ENCODE measurements around the gene KATNAL1.

The KATNAL1 gene

GRCh38 chr13:30307194-30307970 is at the start of gene KATNAL1:
KATNAL1 (minus strand) TSS chr13:30307551; CDS start chr13:30283777, 23,774 bp downstream.
- DNase-seq = peak; percentile 9 to 96 (median 86)

DNA sequence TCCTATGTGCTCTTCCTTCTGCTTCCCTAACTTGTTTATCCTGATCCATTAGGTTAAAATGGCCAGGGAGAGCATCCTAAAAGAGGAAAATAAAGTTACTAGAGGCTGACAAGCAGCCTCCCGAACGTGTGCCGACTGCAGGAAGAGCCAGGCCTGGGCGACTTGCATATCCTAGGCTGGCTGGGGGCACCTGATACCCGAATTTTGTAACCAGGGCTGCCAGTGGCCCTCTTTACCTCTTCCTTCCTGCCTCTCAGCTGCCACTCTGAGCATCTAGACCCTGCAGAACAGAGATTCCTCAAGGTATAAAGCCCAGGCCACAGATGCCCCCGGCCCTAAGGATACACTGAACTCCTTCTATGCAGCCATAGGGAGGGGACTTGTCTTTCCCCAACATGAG is 48.5 kb upstream of the KATNAL1 start:
- DNase-seq = no peak

- DNase-seq = no peak
Observed at GRCh38 chr13:30355384-30355699, 48.0 kb upstream of the KATNAL1 start.

- peak in 1 of 58 donors; percentile 12 for DNase-seq
Observed at GRCh38 chr13:30354493-30355383, 47.4 kb upstream of the KATNAL1 start.

DNA sequence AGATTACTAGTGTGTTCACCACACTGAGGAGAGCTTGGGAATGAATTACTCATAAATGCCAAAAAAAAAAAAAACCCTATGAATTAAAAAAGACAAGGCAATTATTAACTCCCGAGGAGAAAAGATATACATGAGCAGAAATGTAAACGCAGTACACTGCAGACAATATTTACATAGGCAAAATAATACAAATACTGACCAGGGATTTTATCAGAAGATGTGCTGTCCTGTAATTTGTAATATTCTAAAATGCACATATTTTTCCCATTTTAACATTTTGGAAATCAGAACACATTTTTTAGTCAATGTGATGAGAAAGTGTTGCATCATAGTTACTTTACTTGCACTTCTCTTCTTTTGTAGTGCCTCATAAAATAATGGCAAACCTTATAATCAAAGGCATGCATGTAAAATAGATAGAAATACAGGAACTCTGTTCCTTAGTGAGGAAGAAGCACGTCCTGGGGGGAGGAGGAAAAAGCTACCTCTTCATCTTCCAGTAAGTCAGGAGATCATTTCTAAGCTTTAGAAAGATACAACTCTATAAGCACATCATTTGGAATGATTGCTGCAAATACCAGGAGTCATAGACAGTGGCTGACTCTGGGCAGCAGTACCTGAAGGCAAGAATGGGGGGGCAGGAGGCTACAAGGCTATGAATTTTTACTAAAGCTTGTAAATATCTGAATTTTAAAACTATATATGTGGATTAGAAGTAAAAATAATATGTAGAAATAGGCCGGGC is 46.3 kb upstream of the KATNAL1 start:
- no peak for DNase-seq

DNA sequence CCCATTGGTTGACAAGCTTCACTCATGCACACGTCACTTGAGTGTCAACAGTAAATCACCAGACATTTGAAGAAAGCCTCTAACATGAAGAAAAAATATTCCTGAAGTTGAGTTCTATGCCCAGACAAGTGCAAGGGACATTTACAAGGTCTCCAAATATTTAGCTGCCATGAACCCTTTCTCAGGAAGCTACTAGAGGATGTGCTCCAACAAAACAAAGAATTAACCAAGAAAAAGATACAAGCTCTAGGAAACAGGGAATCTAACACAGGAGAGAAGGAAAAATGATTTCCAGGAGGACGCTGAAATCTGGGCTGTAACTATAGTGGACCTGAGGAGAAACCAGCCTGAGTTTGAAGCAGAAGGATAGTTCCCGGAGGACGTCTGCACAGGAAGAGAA is 45.7 kb upstream of the KATNAL1 start:
- DNase-seq = no peak

GRCh38 chr13:30352121-30352520 is 44.8 kb upstream of the KATNAL1 start:
- no peak for DNase-seq

- no peak for DNase-seq
Observed at GRCh38 chr13:30346789-30347167, 39.4 kb upstream of the KATNAL1 start.

DNA sequence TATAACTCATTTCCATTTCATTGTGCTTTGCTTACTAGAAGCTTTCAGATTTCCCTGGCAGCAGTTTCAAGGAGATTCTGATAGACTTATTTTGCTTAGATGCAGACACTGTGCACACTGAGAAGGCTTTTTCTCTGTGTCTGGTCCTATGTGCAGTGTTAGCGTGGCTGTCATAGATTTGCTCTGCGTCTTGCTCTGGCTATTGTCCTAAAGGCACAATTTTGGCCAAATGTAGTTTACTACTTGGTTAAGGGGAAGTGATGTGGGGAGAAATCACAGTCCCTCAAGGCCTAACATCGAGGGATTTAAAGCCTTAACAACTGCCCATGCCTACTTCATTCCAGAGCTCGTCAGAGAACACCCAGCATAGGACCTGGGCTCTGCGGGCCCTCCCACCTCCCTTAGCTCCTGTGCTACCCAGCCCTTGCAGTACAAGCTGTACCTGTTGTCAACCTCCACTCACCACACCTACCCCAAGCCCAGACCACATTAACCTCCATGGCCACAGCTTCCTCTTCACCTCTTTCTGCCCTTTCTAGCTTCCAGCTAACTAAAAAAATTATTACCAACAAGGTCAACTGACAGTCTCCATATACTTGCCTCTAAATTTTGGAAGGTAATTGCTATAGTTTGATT is 38.9 kb upstream of the KATNAL1 start:
- no peak for DNase-seq

GRCh38 chr13:30345426-30346100 is 38.2 kb upstream of the KATNAL1 start:
- DNase-seq = no peak

DNA sequence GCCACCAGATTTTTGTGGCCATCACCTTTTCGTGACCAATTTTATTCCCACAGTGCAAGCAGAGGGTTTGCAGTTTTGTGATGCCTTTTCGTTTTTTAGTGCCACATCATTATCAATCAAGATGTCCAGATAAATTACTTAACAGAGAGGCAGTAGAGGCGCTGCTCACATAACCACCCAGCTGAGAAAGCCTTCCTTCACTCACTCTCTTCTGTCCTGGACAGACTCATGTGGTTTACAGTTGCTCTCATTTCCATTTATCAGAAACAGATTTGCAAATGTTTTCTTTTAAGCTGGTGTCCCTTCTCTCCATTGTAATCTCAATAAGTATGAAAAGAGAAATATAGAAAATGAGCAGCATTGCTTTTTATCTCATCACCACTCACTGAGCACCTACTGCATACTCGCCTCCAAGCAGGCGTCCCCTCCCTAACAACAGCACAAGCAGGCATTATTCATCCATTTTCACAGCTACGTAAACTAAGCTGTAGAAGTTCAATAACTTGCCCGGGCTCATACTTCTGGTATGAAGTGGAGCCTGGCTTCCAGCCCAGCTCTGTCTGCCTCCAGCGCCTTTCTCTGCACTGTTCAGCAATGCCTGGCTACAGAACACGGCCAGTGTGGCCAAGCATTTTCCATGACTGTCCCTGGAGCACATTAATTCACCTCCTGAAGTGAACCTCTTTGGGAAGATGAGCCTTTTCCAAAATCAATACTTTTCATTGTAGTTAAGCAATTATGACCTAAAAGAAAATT is 34.6 kb upstream of the KATNAL1 start:
- peak in 43 of 58 donors; percentile 8 to 80 (median 42) for DNase-seq

DNA sequence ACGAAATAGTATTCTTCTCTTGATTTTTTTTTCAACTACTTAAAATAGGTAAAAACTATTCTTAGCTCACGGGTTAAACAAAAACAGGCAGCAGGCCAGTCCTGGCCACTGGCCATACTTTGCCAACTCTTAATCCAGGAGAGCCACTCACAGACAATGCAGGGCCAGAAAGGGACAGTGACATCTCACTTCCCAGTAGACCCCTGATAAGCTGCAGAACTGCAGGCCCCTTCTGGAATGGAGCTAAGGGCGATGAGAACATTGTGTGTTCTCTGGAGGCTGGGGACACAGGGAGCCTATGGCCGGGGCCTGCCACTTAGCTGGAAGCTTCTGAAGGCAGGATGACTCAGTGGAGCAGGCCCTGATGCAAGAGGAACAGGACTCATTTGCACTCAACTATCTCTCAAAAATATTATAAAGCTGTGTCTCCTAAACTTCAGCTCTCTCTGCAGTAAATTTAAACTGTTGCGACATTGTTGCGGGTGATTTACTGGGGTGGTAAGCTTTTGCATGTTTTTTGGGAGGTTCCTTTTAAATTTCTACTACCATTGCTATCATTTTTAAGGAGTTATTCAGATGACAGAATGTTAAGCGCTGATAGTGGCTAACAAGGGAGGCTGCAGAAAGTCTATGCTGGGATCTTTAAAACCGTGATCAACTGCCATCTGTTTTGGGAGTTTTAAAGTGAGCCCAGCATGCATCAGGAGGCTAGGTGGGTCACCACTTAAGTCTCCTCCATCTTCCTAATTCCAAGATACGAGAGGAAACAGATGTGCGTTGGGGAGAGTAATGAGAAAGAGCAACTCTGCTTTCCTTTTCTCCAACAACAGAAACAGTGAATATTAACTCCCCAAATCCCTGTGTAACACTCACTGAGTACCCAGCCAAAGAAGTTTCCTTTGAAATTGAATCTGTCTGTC is 33.2 kb upstream of the KATNAL1 start:
- DNase-seq = peak in 7 of 58 donors; percentile 18 to 44 (median 22)

DNA sequence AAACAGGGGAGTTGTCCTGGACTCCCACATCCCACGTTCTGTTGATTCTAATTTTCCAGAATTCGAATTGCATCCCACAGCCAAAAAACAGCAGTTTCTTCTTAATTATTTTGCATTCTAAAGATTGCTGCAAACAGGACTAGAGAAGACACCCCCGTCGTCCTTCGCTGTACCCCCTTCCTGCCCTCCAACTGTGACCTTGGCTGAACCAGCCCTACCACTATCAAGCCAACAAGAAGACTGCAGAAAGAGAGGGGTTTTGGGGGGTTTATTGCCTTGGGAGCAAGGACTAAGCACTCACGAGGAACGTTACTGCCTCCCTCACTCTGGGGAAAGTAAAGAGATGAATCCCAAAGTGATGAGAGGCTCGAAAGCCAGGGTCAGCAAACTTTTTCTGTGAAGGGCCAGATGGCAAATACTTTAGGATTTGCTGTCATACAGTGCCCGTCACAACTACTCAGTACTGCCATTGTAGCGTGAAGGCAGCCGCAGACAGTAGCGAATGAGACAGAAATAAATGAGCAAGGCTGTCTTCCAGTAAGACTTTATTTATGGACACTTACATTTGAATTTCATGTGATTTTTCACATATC is 32.5 kb upstream of the KATNAL1 start:
- DNase-seq = no peak

DNA sequence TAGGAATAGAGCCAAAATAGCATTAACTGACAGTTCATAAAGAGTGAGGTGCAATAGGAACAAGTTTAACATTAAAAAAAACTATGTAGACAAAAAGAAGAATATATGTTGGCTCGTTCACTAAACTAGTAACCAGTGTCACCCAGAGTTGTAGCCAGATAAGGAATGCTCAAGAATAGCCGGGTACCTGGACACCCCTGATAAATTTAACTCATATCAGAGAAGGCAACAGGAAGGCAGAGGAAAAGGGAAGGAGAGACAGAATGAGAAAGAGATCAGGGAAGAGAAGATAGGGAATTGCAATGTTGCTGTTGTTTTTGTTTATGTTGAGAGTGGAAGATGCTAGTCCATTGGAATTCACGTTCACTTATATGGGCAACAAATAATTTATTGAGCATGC is 31.6 kb upstream of the KATNAL1 start:
- DNase-seq = no peak

DNA sequence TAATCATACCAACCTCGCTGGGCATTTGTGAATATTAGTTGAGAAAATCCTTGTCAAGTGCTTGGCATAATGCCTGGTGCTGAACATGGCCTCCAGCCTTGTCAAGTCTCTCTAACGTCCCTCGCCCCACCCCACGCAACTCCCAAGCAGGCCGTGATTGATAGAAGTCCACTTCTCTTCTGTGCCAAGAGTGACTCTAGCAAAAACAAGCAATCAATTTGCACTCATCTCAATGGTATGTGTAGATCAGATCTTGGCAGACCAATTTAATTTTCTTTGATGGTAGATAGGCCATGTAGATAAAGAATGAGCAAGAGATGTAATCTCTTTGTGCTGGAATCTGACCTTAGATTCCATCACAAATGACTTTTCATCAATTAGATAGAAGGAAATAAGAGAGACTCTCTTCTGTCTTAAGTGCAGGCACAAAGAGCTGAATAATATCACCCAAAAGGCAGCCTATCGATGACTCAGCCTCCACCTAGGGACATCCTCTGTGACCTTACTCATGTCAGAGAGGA is 31.0 kb upstream of the KATNAL1 start:
- DNase-seq = no peak

- DNase-seq = no peak
Observed at GRCh38 chr13:30337061-30337610, 29.8 kb upstream of the KATNAL1 start.

GRCh38 chr13:30334663-30335386 is 27.5 kb upstream of the KATNAL1 start:
- peak in 4 of 58 donors; percentile 5 to 31 (median 18) for DNase-seq

Data from anterior cingulate cortex (tissue), 58 donors.